ENCODE data around the gene ZFP36L2. TPM values are rescaled to one million over a fixed set of nuclear protein-coding genes. Genes with fewer than 3 reads are reported as not detected.

Gene ZFP36L2
- total RNA-seq, 1 experiment from 2014 or later, result 34.3 TPM

DNA sequence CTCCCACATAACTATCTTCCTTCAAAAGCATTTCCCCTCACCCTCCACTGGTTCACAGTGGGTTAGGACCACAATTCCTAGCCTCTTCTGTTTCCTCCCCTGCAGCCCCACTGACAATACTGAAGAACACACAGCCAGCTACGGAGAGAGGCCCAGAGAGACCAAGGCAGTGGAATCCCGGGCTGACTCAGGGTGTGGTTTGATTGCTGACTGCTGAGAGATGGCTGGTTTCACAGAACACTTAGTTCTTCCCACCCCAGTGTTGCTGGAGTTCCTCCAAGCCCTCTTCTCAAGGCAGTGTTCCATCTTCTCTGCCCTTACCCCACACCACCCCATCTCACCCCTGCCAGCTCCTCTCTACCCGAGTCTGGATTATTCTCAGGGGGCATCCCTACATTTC lies 43.3 kb upstream of the ZFP36L2 start:
- POLR2A ChIA-PET (ENCODE audit: unreplicated experiment), result interaction anchor here (0.5 kb wide), 1 partner anchor 43 kb away, joined by 4 read pairs; no protein-coding TSS in a partner anchor

DNA sequence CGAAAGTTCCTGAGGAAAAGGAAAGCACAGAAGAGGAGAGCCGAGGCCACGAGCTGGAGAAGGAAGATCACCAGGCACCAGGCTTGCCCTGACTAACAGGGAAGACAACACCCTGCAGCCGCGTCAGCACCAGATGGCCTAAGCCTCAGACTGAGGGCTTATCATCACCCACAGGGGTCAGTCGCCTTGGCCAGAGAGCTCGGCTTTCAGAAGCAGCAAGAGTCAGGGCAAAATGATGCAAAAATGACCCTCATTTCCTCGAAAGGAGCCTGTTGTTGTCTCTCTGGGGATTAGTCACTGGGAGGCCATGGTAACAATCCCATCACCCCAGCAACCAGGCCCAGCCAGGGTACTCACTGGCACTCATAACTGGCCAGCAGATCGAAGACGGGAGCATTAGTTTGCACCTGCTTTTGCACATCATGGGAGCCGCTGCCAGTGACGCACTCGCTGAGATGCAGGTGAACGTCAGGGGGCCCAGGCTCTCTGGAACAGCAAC lies 42.7 kb upstream of the ZFP36L2 start:
- DNase-seq, result peak; percentile 32 to 59
- H3K4me3 ChIP-seq, result no peak overlapping the region
- ChIA-PET CTCF (interaction anchor here (0.6 kb wide), 1 partner anchor 44 kb away, joined by 5 read pairs; no protein-coding TSS in a partner anchor), POLR2A (ENCODE audit: unreplicated experiment) (interaction anchor here (0.5 kb wide), 1 partner anchor 42 kb away, joined by 4 read pairs; no protein-coding TSS in a partner anchor)
- H3F3A ChIP-seq (ENCODE audit: insufficient read depth, low read depth), result no peaks in the 10 kb centered on the region
- BruUV-seq (replicated peaks), result no TSS peak
- H3K9me2 ChIP-seq (ENCODE audit: insufficient read depth), result no peaks in the 10 kb centered on the region
- H3K27me3 ChIP-seq (ENCODE audit: insufficient read depth, low read depth), result no peaks in the 10 kb centered on the region
- no peaks in the 10 kb centered on the region for H3K36me3 ChIP-seq (ENCODE audit: low read depth)
- intact Hi-C loops (cut with micrococcal nuclease; ENCODE audit: unreplicated experiment), result no loop called here
- H3K79me2 ChIP-seq (ENCODE audit: low read depth), result no peaks in the 10 kb centered on the region
- no peak overlapping the region for H3K4me2 ChIP-seq
- TF ChIP-seq, protein P1, sequence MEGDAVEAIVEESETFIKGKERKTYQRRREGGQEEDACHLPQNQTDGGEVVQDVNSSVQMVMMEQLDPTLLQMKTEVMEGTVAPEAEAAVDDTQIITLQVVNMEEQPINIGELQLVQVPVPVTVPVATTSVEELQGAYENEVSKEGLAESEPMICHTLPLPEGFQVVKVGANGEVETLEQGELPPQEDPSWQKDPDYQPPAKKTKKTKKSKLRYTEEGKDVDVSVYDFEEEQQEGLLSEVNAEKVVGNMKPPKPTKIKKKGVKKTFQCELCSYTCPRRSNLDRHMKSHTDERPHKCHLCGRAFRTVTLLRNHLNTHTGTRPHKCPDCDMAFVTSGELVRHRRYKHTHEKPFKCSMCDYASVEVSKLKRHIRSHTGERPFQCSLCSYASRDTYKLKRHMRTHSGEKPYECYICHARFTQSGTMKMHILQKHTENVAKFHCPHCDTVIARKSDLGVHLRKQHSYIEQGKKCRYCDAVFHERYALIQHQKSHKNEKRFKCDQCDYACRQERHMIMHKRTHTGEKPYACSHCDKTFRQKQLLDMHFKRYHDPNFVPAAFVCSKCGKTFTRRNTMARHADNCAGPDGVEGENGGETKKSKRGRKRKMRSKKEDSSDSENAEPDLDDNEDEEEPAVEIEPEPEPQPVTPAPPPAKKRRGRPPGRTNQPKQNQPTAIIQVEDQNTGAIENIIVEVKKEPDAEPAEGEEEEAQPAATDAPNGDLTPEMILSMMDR (conservative IDR thresholded peaks at IDR 0.05), result no peak
- TF ChIP-seq EZH2 (IDR thresholded peaks at IDR 0.05; ENCODE audit: low read depth), result no peak
- no peak overlapping the region for H2AFZ ChIP-seq
- H3K27ac ChIP-seq, result no peak overlapping the region
- no peaks in the 10 kb centered on the region for H3K4me1 ChIP-seq (replicated peaks; ENCODE audit: insufficient read depth)
- H4K20me1 ChIP-seq (ENCODE audit: insufficient read depth), result no peaks in the 10 kb centered on the region
- H3K9me3 ChIP-seq (ENCODE audit: insufficient read depth, low read depth), result no peaks in the 10 kb centered on the region

More for the DNA sequence above, 43.3 kb upstream of the ZFP36L2 start:
- Histone ChIP-seq H3K9me2 (ENCODE audit: insufficient read depth) (no peaks in the 10 kb centered on the region), H2AFZ (no peak overlapping the region), H3K4me2 (no peak overlapping the region), H3F3A (ENCODE audit: insufficient read depth, low read depth) (no peaks in the 10 kb centered on the region), H3K9me3 (ENCODE audit: insufficient read depth, low read depth) (no peaks in the 10 kb centered on the region), H3K27ac (no peak overlapping the region), H3K4me1 (replicated peaks; ENCODE audit: insufficient read depth) (no peaks in the 10 kb centered on the region), H3K36me3 (ENCODE audit: low read depth) (no peaks in the 10 kb centered on the region), H3K27me3 (ENCODE audit: insufficient read depth, low read depth) (no peaks in the 10 kb centered on the region), H3K79me2 (ENCODE audit: low read depth) (no peaks in the 10 kb centered on the region), H3K4me3 (no peak overlapping the region), H4K20me1 (ENCODE audit: insufficient read depth) (no peaks in the 10 kb centered on the region)
- no TSS peak for BruUV-seq (replicated peaks)
- CTCF ChIA-PET, result interaction anchor here (0.6 kb wide), 1 partner anchor 43 kb away, joined by 5 read pairs; no protein-coding TSS in a partner anchor
- no peak for DNase-seq
- intact Hi-C loops (cut with micrococcal nuclease; ENCODE audit: unreplicated experiment), result no loop called here
- TF ChIP-seq, protein P1 (conservative IDR thresholded peaks at IDR 0.05), result no peak

DNA sequence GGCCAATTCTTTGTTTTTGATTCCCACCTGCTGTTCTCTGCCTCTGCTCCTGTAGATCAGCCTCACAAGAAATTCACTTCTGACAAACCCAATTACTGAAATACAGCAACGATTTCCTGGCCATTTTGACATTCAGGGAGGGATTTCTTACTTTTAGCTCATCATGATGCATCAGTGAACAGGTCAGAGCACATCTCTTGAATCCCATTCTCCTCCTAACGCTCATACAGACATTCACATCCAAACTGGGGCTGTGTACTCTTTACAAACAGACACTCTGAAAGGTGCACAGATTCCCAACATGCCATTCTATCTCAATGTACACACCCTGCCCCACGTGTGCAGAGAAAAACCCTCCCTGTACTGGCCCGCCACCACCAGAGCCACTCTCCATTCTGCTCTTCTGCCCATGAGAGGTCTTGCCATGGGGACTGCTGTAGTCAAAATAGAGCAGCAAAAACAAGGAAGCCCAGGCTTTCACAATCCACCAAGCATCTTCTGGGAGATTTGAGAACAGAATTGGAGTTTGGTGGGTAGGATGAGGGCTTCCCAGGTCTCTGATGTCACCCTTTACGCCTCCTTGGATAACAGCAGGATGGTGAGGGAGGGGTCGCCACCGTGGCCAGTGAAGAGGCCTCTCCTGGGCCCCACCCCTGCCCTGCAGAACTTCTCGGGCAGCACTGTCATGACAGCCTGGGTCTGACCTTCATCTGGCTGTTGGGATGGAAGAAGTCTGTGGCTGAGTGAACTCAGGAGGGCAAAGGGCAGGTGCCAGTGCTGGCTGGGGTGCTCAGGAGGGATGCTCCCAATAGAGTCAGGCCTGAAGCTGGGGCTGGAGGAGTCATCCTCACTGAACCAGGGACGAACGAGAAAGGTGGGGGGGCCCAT lies 41.9 kb upstream of the ZFP36L2 start:
- intact Hi-C loops (cut with micrococcal nuclease; ENCODE audit: unreplicated experiment), result no loop called here

More for the DNA sequence above, 41.9 kb upstream of the ZFP36L2 start:
- H3K4me3 ChIP-seq, result no peak overlapping the region
- H3K9me3 ChIP-seq (ENCODE audit: insufficient read depth, low read depth), result no peaks in the 10 kb centered on the region
- H3K9me2 ChIP-seq (ENCODE audit: insufficient read depth), result no peaks in the 10 kb centered on the region
- H3K27me3 ChIP-seq (ENCODE audit: insufficient read depth, low read depth), result no peaks in the 10 kb centered on the region
- H3K36me3 ChIP-seq (ENCODE audit: low read depth), result no peaks in the 10 kb centered on the region
- no peak overlapping the region for H3K27ac ChIP-seq
- H3K4me2 ChIP-seq, result no peak overlapping the region
- no peak overlapping the region for H2AFZ ChIP-seq
- no peaks in the 10 kb centered on the region for H4K20me1 ChIP-seq (ENCODE audit: insufficient read depth)
- H3F3A ChIP-seq (ENCODE audit: insufficient read depth, low read depth), result no peaks in the 10 kb centered on the region
- ChIA-PET POLR2A (ENCODE audit: unreplicated experiment) (interaction anchor here (0.6 kb wide), 1 partner anchor 93 kb away, joined by 3 read pairs; no protein-coding TSS in a partner anchor), CTCF (no interaction called here)
- TF ChIP-seq, protein P1 (conservative IDR thresholded peaks at IDR 0.05), result no peak
- TF ChIP-seq EZH2 (IDR thresholded peaks at IDR 0.05; ENCODE audit: low read depth), result no peak
- no peaks in the 10 kb centered on the region for H3K79me2 ChIP-seq (ENCODE audit: low read depth)
- no peak for DNase-seq
- H3K4me1 ChIP-seq (replicated peaks; ENCODE audit: insufficient read depth), result 0 out of 2 replicates have a peak, but pooled peaks cover 4% of the 10 kb centered on the region
- BruUV-seq (replicated peaks), result no TSS peak
